Neural cell (in vitro differentiated cells): Measurements from ENCODE around the gene ARSB. TPM values are rescaled to one million over a fixed set of nuclear protein-coding genes. Genes with fewer than 3 reads are reported as not detected.
"Not testable (repeated sequence)": the region's sequence is repeated elsewhere in the genome, so short reads cannot be mapped to it uniquely, and the experiment has no call there.

Experiments used
- H2AFZ ChIP-seq: fragments of 200-600, 300-800 bp; sonication (generic), shearing (Covaris generic); 2 replicates; pipeline ENCODE4 v1.6.0; 2014; ENCODE audit warnings: low read depth, mild to moderate bottlenecking, antibody characterized with exemption, low read length, moderate library complexity
- H3F3A ChIP-seq: fragments of 200-600 bp; shearing (Covaris generic); 2 replicates; pipeline ENCODE4 v1.6.1; 2016; ENCODE audit warnings: mild to moderate bottlenecking, moderate library complexity, mixed read lengths, antibody characterized with exemption, low read length; ENCODE audit not compliant: insufficient read depth, poor library complexity, severe bottlenecking
- H3K27ac ChIP-seq: fragments of 200-600, 300-800 bp; sonication (generic), shearing (Covaris generic); 2 replicates; pipeline ENCODE4 v1.5.1; 2014; ENCODE audit warnings: mild to moderate bottlenecking, low read length, moderate library complexity
- H3K27me3 ChIP-seq: fragments of 300-800, 200-600 bp; sonication (generic), shearing (Covaris generic); 2 replicates; pipeline ENCODE4 v1.6.0; 2014; ENCODE audit warnings: mild to moderate bottlenecking, low read depth, low read length, moderate library complexity; ENCODE audit not compliant: insufficient read depth
- H3K36me3 ChIP-seq: fragments of 300-800, 200-600 bp; sonication (generic), shearing (Covaris generic); 2 replicates; pipeline ENCODE4 v1.5.1; 2014; ENCODE audit warnings: mild to moderate bottlenecking, antibody characterized with exemption, low read length, moderate library complexity; ENCODE audit not compliant: insufficient read depth
- H3K4me2 ChIP-seq: fragments of 300-800, 200-600 bp; sonication (generic), shearing (Covaris generic); 2 replicates; pipeline ENCODE4 v1.6.0; 2014; ENCODE audit warnings: mild to moderate bottlenecking, low read length
- H3K4me3 ChIP-seq: fragments of 300-800, 200-600 bp; sonication (generic), shearing (Covaris generic); 2 replicates; pipeline ENCODE4 v1.5.1; 2014; ENCODE audit warnings: mild to moderate bottlenecking, low read length, moderate library complexity
- H3K79me2 ChIP-seq: fragments of 200-600 bp; shearing (Covaris generic); replicated peaks from 2 replicates; pipeline ENCODE4 v1.6.0; 2014; ENCODE audit warnings: mild to moderate bottlenecking, low read length, moderate library complexity; ENCODE audit not compliant: insufficient read depth
- H3K9ac ChIP-seq: fragments of 300-800, 200-600 bp; sonication (generic), shearing (Covaris generic); 2 replicates; pipeline ENCODE4 v1.6.1; 2016; ENCODE audit warnings: mild to moderate bottlenecking, low read length, mixed read lengths
- H3K9me2 ChIP-seq: fragments of 200-600 bp; shearing (Covaris generic); 2 replicates; pipeline ENCODE4 v1.6.1; 2016; ENCODE audit warnings: mild to moderate bottlenecking, low read length, mixed read lengths; ENCODE audit not compliant: insufficient read depth
- H3K9me3 ChIP-seq: fragments of 200-600, 300-800 bp; sonication (generic), shearing (Covaris generic); 2 replicates; pipeline ENCODE4 v1.6.1; 2016; ENCODE audit warnings: mild to moderate bottlenecking, mixed run types, low read length, moderate library complexity, mixed read lengths
- H4K20me1 ChIP-seq: fragments of 200-600 bp; shearing (Covaris generic); 2 replicates; pipeline ENCODE4 v1.6.1; 2016; ENCODE audit warnings: mild to moderate bottlenecking, mixed run types; ENCODE audit not compliant: insufficient read depth
- EP300 ChIP-seq: fragments of 450-650 bp; conservative IDR thresholded peaks from 2 replicates; pipeline ENCODE4 v1.6.1; 2014; ENCODE audit warnings: antibody characterized with exemption, mild to moderate bottlenecking, moderate library complexity; ENCODE audit not compliant: poor library complexity, severe bottlenecking
- EZH2 ChIP-seq: fragments of 200-600, 300-800 bp; shearing (Covaris generic), sonication (generic); IDR thresholded peaks from 2 replicates; pipeline ENCODE4 v1.6.1; 2014; ENCODE audit warnings: antibody characterized with exemption, low read length, borderline replicate concordance, mild to moderate bottlenecking; ENCODE audit not compliant: insufficient read depth, poor library complexity, severe bottlenecking
- MXI1 ChIP-seq: fragments of 450-650 bp; conservative IDR thresholded peaks from 2 replicates; pipeline ENCODE4 v1.6.1; 2014; ENCODE audit warnings: antibody characterized with exemption, mild to moderate bottlenecking; ENCODE audit not compliant: poor library complexity, severe bottlenecking
- POLR2AphosphoS5 ChIP-seq: IDR thresholded peaks from 2 replicates; pipeline ENCODE4 v1.6.1; 2012
- RAD21 ChIP-seq: fragments of 450-650 bp; conservative IDR thresholded peaks from 2 replicates; pipeline ENCODE4 v1.6.1; 2014; ENCODE audit warnings: antibody characterized with exemption, mild to moderate bottlenecking, moderate library complexity
- SMC3 ChIP-seq: fragments of 450-650 bp; conservative IDR thresholded peaks from 2 replicates; pipeline ENCODE4 v1.6.1; 2014; ENCODE audit warnings: antibody characterized with exemption, mild to moderate bottlenecking, moderate library complexity; ENCODE audit not compliant: poor library complexity
- TAF1 ChIP-seq: IDR thresholded peaks from 2 replicates; pipeline ENCODE4 v1.6.1; 2012; ENCODE audit warnings: low read depth
- polyA plus RNA-seq: library from polyadenylated mRNA; depleted of rRNA; stranded (reverse); fragments of >200 nt; gene quantifications from 2 replicates; pipeline ENCODE4 v1.2.3, GENCODE V29; 2014
- TF ChIP-seq, protein P1 (sequence below): IDR thresholded peaks from 2 replicates; pipeline ENCODE4 v1.6.1; 2012; ENCODE audit warnings: borderline replicate concordance
- TF ChIP-seq, protein P2 (sequence below): fragments of 450-650 bp; IDR thresholded peaks from 2 replicates; pipeline ENCODE4 v1.5.1; 2014; ENCODE audit warnings: antibody characterized with exemption, mild to moderate bottlenecking, moderate library complexity; ENCODE audit not compliant: poor library complexity, severe bottlenecking

Gene ARSB
- polyA plus RNA-seq, 1 donor from 2014 or later: 8.7 TPM

DNA sequence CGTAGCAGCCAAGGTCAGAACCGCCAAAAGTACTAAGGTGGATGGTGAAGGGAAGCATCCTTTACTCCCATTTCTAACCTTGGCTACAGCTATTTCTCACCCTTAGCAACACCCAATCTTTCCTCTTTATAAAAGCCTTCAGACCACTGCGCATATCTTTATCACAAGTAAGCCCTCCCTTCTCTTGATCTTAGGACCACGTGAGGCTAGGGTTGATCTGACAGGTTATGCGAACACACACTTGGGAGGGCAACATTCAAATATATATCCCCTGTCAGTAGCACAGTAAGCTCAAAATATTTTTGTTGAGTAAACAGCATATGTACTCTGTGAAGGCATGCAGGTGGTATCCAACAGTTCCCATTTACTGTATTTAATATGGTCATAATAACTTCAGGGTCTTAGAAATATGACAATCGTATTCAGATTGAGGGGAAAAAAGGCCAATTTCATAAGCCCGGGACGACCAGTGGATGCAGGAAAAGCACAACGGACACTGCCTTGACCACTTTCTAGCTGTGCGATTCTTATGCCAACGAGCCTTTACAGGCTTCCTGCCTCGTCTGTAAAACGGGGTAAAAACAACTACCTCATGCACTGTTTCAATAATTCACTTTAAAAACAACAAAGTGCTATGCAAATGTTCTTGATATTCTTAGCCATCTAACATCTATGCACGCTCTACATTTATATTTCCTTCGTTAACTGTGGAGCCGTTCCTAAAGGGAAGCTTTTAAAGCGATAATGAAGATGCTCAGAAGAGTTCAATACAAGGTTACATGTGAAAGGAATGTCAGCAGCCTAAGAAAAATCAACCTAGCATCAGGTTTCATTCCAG, 1.3 kb downstream of the ARSB start:
- Histone ChIP-seq H3K9ac (peak overlapping the region; percentile 88), H3K36me3 (no peaks in the 10 kb centered on the region), H3K4me3 (peak overlapping the region; percentile 68), H3K27ac (peak overlapping the region; percentile 90), H3K9me3 (no peaks in the 10 kb centered on the region), H3K9me2 (no peaks in the 10 kb centered on the region), H2AFZ (peak overlapping the region; percentile 93), H3F3A (no peaks in the 10 kb centered on the region), H4K20me1 (no peaks in the 10 kb centered on the region), H3K4me2 (peak overlapping the region; percentile 87), H3K27me3 (no peaks in the 10 kb centered on the region), H3K79me2 (peaks cover 6% of the 10 kb centered on the region)
- TF ChIP-seq SMC3 (no peak), MXI1 (no peak), RAD21 (no peak), EP300 (no peak), POLR2AphosphoS5 (no peak), EZH2 (no peak), TAF1 (no peak)
- TF ChIP-seq, protein P1, sequence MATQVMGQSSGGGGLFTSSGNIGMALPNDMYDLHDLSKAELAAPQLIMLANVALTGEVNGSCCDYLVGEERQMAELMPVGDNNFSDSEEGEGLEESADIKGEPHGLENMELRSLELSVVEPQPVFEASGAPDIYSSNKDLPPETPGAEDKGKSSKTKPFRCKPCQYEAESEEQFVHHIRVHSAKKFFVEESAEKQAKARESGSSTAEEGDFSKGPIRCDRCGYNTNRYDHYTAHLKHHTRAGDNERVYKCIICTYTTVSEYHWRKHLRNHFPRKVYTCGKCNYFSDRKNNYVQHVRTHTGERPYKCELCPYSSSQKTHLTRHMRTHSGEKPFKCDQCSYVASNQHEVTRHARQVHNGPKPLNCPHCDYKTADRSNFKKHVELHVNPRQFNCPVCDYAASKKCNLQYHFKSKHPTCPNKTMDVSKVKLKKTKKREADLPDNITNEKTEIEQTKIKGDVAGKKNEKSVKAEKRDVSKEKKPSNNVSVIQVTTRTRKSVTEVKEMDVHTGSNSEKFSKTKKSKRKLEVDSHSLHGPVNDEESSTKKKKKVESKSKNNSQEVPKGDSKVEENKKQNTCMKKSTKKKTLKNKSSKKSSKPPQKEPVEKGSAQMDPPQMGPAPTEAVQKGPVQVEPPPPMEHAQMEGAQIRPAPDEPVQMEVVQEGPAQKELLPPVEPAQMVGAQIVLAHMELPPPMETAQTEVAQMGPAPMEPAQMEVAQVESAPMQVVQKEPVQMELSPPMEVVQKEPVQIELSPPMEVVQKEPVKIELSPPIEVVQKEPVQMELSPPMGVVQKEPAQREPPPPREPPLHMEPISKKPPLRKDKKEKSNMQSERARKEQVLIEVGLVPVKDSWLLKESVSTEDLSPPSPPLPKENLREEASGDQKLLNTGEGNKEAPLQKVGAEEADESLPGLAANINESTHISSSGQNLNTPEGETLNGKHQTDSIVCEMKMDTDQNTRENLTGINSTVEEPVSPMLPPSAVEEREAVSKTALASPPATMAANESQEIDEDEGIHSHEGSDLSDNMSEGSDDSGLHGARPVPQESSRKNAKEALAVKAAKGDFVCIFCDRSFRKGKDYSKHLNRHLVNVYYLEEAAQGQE: no peak
- TF ChIP-seq, protein P2, sequence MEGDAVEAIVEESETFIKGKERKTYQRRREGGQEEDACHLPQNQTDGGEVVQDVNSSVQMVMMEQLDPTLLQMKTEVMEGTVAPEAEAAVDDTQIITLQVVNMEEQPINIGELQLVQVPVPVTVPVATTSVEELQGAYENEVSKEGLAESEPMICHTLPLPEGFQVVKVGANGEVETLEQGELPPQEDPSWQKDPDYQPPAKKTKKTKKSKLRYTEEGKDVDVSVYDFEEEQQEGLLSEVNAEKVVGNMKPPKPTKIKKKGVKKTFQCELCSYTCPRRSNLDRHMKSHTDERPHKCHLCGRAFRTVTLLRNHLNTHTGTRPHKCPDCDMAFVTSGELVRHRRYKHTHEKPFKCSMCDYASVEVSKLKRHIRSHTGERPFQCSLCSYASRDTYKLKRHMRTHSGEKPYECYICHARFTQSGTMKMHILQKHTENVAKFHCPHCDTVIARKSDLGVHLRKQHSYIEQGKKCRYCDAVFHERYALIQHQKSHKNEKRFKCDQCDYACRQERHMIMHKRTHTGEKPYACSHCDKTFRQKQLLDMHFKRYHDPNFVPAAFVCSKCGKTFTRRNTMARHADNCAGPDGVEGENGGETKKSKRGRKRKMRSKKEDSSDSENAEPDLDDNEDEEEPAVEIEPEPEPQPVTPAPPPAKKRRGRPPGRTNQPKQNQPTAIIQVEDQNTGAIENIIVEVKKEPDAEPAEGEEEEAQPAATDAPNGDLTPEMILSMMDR: no peak

DNA sequence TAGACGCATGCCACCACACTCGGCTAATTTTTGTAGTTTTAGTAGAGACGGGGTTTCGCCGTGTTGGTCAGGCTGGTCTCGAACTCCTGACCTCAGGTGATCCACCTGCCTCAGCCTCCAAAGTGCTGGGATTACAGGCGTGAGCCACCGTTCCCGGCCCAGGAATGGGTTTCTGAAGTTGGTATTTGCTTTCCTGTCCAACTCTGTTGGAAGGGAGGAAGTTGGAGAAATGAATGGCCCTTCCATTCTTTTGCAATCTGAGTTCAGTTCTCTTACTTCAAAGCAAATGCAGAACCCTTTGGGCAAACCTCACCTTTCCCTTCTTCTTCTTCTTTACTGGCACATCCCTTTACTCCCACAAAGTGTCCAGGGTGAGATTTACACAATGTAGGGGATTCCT, 1.9 kb downstream of the ARSB start:
- H4K20me1 ChIP-seq, H3K79me2 ChIP-seq, H3K9me3 ChIP-seq, H3K36me3 ChIP-seq, H3K27me3 ChIP-seq, H3K9me2 ChIP-seq, H3F3A ChIP-seq, H3K4me2 ChIP-seq: not testable (repeated sequence)
- Histone ChIP-seq H3K9ac (peak overlapping the region; percentile 88), H3K4me3 (peak overlapping the region; percentile 68), H3K27ac (peak overlapping the region; percentile 90), H2AFZ (peak overlapping the region; percentile 93)
